ENCODE data around the gene NDFIP2.

GRCh38 chr13:79496188-79496587 lies 15.2 kb downstream of the NDFIP2 start:
- TF ChIP-seq EZH2 (IDR thresholded peaks at IDR 0.05) = no peak
- no peak for TF ChIP-seq POLR2AphosphoS5 (IDR thresholded peaks at IDR 0.05; ENCODE audit: borderline replicate concordance, low read depth, low read length)
- no peak for TF ChIP-seq FOXP2 (optimal IDR thresholded peaks at IDR 0.05; ENCODE audit: control extremely low read depth, extremely low read length, insufficient read depth)

Data from SK-N-MC (cell line).